Trophoblast cell (in vitro differentiated cells and primary cell): ENCODE results near the gene EGLN2.
A peak's percentile ranks its signal among the peaks of the same experiment; 100 is the strongest.
"Not testable (repeated sequence)": the region's sequence is repeated elsewhere in the genome, so short reads cannot be mapped to it uniquely, and the experiment has no call there.

Experiments
- DNase-seq, 2 donors: peaks; one replicate each; pipeline ENCODE4 v3.0.0-alpha.2; 2016
- H2AFZ ChIP-seq: 2 replicates; pipeline ENCODE4 v1.6.1; 2013; ENCODE audit warnings: low read length, moderate library complexity, mild to moderate bottlenecking; ENCODE audit not compliant: insufficient read depth, poor library complexity
- H2AK5ac ChIP-seq: 2 replicates; pipeline ENCODE4 v1.6.1; 2013; ENCODE audit warnings: mild to moderate bottlenecking, low read length
- H2BK120ac ChIP-seq: 2 replicates; pipeline ENCODE4 v1.6.1; 2013; ENCODE audit warnings: low read length, mild to moderate bottlenecking, moderate library complexity; ENCODE audit not compliant: insufficient read depth, poor library complexity
- H2BK12ac ChIP-seq: 2 replicates; pipeline ENCODE4 v1.6.1; 2013; ENCODE audit warnings: mild to moderate bottlenecking, low read length, moderate library complexity
- H2BK5ac ChIP-seq: 2 replicates; pipeline ENCODE4 v1.6.1; 2013; ENCODE audit warnings: low read length, low read depth, moderate library complexity, mild to moderate bottlenecking; ENCODE audit not compliant: poor library complexity
- H3K14ac ChIP-seq: 2 replicates; pipeline ENCODE4 v1.6.1; 2013; ENCODE audit warnings: mild to moderate bottlenecking, low read length
- H3K18ac ChIP-seq: 2 replicates; pipeline ENCODE4 v1.6.1; 2013; ENCODE audit warnings: mild to moderate bottlenecking, low read length
- H3K23ac ChIP-seq: 2 replicates; pipeline ENCODE4 v1.6.1; 2013; ENCODE audit warnings: low read length
- H3K27ac ChIP-seq: 2 replicates; pipeline ENCODE4 v1.5.1; 2013; ENCODE audit warnings: low read depth, mild to moderate bottlenecking, inconsistent platforms, low read length, moderate library complexity
- H3K27me3 ChIP-seq: 2 replicates; pipeline ENCODE4 v1.6.1; 2013; ENCODE audit warnings: inconsistent platforms, mild to moderate bottlenecking, low read length, moderate library complexity; ENCODE audit not compliant: insufficient read depth
- H3K36me3 ChIP-seq, 2 experiments: 1 replicate in 1 of 2; 2 replicates in 1 of 2; pipeline ENCODE4 v1.6.1; 2013; ENCODE audit warnings: low read length in 2 of 2, mild to moderate bottlenecking in 2 of 2, moderate library complexity in 1 of 2; ENCODE audit not compliant: insufficient read depth in 2 of 2, control insufficient read depth in 1 of 2
- H3K4ac ChIP-seq: 2 replicates; pipeline ENCODE4 v1.6.1; 2013; ENCODE audit warnings: low read depth, mild to moderate bottlenecking, low read length, moderate library complexity
- H3K4me1 ChIP-seq, 2 experiments: 1 replicate in 1 of 2; 2 replicates in 1 of 2; pipeline ENCODE4 v1.6.1; 2013; ENCODE audit warnings: low read length in 2 of 2, mild to moderate bottlenecking in 2 of 2, moderate library complexity in 1 of 2; ENCODE audit not compliant: insufficient read depth in 2 of 2, control insufficient read depth in 1 of 2
- H3K4me2 ChIP-seq: 2 replicates; pipeline ENCODE4 v1.6.1; 2013; ENCODE audit warnings: inconsistent platforms, mild to moderate bottlenecking, low read length, moderate library complexity
- H3K4me3 ChIP-seq: 2 replicates; pipeline ENCODE4 v1.5.1; 2013; ENCODE audit warnings: mild to moderate bottlenecking, low read depth, low read length, inconsistent platforms
- H3K79me1 ChIP-seq: one replicate; pipeline ENCODE4 v1.6.1; 2013; ENCODE audit warnings: low read length
- H3K79me2 ChIP-seq: 2 replicates; pipeline ENCODE4 v1.6.1; 2013; ENCODE audit warnings: low read length, mild to moderate bottlenecking; ENCODE audit not compliant: control insufficient read depth, insufficient read depth, poor library complexity
- H3K9ac ChIP-seq: 2 replicates; pipeline ENCODE4 v1.6.1; 2013; ENCODE audit warnings: mild to moderate bottlenecking, low read length
- H3K9me3 ChIP-seq: 2 replicates; pipeline ENCODE4 v1.6.1; 2013; ENCODE audit warnings: low read depth, mild to moderate bottlenecking, control low read depth, inconsistent platforms, low read length; ENCODE audit not compliant: insufficient read depth
- H4K12ac ChIP-seq: 2 replicates; pipeline ENCODE4 v1.6.1; 2013; ENCODE audit warnings: low read depth, mild to moderate bottlenecking, low read length, moderate library complexity
- H4K8ac ChIP-seq: 2 replicates; pipeline ENCODE4 v1.6.1; 2013; ENCODE audit warnings: low read depth, mild to moderate bottlenecking, low read length, moderate library complexity
- H4K91ac ChIP-seq: one replicate; pipeline ENCODE4 v1.6.1; 2013; ENCODE audit warnings: low read depth, mild to moderate bottlenecking, low read length, moderate library complexity
- WGBS: extraction: QIAGEN DNeasy Blood & Tissue Kit; methylation state at CpG from one replicate; pipeline ENCODE4 v1.1.7; 2013; ENCODE audit warnings: missing lambda C conversion rate; ENCODE audit not compliant: insufficient read length, insufficient coverage; ENCODE audit errors: extremely low coverage; 5-methylcytosine and 5-hydroxymethylcytosine counted together

EGLN2 gene

DNA sequence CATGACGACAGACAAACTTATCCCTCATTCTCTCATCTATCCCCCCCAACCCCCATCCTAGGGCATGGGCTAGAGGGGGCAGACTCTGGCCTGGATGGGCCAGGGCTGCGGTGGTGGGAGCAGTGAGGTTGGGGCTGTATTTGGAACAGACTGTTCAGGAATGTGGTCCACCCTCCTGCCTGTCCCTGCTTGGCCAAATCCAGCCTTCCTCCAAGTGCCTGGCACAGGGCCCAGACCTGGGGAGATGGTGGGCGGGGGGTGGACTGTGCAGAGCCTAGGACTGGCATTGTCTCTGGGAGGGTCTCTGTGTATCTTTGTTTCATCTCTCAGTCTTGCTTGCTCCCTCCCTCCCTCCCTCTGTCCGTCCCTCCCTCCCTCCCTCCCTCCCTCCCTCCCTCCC lies 14.2 kb downstream of the EGLN2 start:
- H3K14ac ChIP-seq, result no peak overlapping the region
- H3K18ac ChIP-seq, result no peak overlapping the region
- H4K91ac ChIP-seq, result no peak overlapping the region
- H3K23ac ChIP-seq, result no peak overlapping the region
- H3K27me3 ChIP-seq, result no peaks in the 10 kb centered on the region
- H2BK5ac ChIP-seq, result no peak overlapping the region
- H2AFZ ChIP-seq, result no peak overlapping the region
- no CpG with 5 or more reads among the region's 4 CpGs for WGBS
- H4K12ac ChIP-seq, result no peak overlapping the region
- no peak overlapping the region for H2BK12ac ChIP-seq
- H3K4ac ChIP-seq, result no peak overlapping the region
- peaks cover 2% of the 10 kb centered on the region for H3K79me2 ChIP-seq
- no peak overlapping the region for H3K9ac ChIP-seq
- H2BK120ac ChIP-seq, result no peak overlapping the region
- H3K36me3 ChIP-seq, result peaks cover 13% of the 10 kb centered on the region in 2 experiments
- no peak overlapping the region for H3K4me2 ChIP-seq
- H3K4me3 ChIP-seq, result no peak overlapping the region
- H2AK5ac ChIP-seq, result no peak overlapping the region
- DNase-seq, result no peak
- H4K8ac ChIP-seq, result no peak overlapping the region
- peaks cover 12 to 15% of the 10 kb centered on the region in 2 experiments for H3K4me1 ChIP-seq
- peaks cover 3% of the 10 kb centered on the region for H3K79me1 ChIP-seq
- H3K27ac ChIP-seq, result no peak overlapping the region
- no peaks in the 10 kb centered on the region for H3K9me3 ChIP-seq

DNA sequence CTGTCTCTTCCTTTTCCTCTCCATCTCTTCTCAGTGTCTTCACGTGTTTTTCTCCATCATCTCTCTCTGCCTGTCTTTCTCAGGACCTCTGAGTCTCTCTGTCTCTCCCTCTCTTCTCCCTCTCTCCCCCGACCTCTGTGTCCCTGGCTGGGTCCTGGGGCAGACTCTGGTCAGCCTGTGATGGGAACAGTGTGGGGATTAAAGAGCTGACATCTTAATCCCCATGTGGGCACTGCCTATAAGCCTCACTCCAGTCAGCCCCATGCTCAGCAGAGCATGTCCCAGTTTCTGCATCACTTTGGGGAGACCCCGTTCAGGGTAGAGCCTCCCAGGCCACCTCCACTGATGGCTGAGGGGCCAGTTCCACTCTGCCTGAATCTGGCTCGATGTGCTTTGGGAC lies 16.2 kb downstream of the EGLN2 start:
- WGBS, result no CpG with 5 or more reads among the region's 4 CpGs
- Histone ChIP-seq H2BK120ac (no peak overlapping the region), H2AFZ (no peak overlapping the region), H3K14ac (no peak overlapping the region), H3K4ac (no peak overlapping the region), H3K36me3 (no peaks in the 10 kb centered on the region), H3K4me2 (no peak overlapping the region), H3K9me3 (no peaks in the 10 kb centered on the region), H3K23ac (no peak overlapping the region), H4K8ac (no peak overlapping the region), H3K27ac (no peak overlapping the region), H3K9ac (no peak overlapping the region), H3K27me3 (no peaks in the 10 kb centered on the region), H2AK5ac (no peak overlapping the region), H4K91ac (no peak overlapping the region), H3K79me2 (peaks cover 2% of the 10 kb centered on the region), H4K12ac (no peak overlapping the region), H2BK12ac (no peak overlapping the region), H2BK5ac (no peak overlapping the region), H3K4me3 (no peak overlapping the region), H3K4me1 (peaks cover 9 to 14% of the 10 kb centered on the region in 2 experiments), H3K79me1 (peaks cover 3% of the 10 kb centered on the region), H3K18ac (no peak overlapping the region)
- DNase-seq, result no peak

DNA sequence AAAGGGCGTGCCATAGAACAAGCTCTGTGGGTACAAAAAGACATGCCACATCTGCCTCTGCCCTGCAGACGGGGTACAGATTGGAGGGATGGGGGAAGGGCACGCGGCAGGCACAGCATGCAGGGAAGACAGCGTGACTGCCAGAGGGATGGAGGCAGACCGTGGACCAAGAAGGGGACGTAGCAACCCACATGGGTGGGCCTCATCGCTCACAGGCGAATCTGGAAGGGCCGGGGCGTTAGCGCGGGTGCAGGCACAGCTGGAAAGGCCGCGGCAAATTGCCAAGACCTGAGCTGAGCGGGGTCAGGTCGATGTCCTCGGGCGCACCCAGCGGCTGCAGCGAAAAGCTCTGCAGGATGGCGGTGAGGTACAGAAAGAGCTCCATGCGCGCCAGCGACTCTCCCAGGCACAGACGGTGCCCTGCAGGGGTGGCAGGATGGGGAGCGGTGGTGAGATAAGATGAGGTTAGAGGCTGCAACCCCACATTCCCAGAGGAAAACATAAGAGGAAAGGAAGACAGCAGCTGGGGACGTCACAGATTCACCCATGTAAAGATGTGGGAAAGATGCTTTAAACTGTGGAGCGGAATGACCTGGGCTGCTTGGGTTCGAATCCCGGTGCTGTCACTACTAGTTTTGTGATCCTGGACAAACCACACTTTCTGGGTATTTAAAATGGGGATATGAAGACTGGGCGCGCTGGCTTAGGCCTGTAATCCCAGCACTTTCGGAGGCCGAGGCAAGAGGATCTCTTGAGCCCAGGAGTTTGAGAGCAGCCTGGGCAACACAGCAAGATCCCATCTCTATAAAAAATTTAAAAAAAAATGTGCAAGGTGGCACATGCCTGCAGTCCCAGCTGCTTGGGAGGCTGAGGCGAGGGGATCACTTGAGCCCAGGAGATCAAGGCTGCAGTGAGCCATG lies 19.7 kb downstream of the EGLN2 start:
- H3K27ac ChIP-seq, H3K9me3 ChIP-seq, H3K4me3 ChIP-seq, H3K79me1 ChIP-seq, H4K91ac ChIP-seq, H2BK120ac ChIP-seq, H3K23ac ChIP-seq, H3K36me3 ChIP-seq, H3K27me3 ChIP-seq, H4K12ac ChIP-seq, H3K18ac ChIP-seq, H2BK5ac ChIP-seq, H3K9ac ChIP-seq, H2AK5ac ChIP-seq, H3K79me2 ChIP-seq, H3K14ac ChIP-seq, H3K4ac ChIP-seq, H2BK12ac ChIP-seq: not testable (repeated sequence)
- no CpG with 5 or more reads among the region's 36 CpGs for WGBS
- Histone ChIP-seq H3K4me1 (peaks cover 9 to 13% of the 10 kb centered on the region in 2 experiments), H2AFZ (peak overlapping the region; percentile 17), H4K8ac (peak overlapping the region; percentile 2), H3K4me2 (peak overlapping the region; percentile 25)
- DNase-seq, result peak; percentile 57 to 66

DNA sequence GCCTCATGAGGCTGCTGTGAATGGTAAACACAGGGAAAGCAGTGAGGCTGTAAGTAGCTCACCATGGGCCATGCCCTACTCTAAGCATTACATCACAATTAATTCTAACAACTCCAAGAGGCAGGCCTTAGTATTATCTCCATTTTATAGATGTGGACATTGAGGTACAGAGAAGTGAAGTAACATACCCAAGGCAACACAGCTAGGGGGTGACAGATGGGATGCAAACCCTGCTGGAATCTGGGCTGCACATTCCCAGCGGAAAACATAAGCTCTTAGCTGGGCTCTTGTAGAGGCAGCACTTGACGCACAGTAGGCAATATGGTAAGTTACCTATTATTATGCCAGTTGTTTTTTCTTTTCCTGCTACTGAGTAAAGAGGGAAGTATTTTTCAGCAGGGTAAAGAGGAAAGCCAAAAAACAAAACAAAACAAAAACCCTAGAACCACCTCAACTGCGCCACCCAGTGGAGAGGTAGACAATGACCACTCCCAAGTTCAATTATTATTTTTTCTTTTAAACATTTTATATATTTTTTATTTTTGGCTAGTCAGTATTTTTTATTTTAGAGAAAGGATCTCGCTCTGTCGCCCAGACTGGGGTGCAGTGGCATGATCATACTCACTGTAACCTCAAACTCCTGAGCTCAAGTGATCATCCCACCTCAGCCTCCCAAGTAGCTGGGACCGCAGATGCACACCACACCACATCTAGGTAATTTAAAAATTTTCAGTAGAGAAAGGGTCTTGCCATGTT lies 20.7 kb downstream of the EGLN2 start:
- H3K4ac ChIP-seq, H2BK5ac ChIP-seq, H3K23ac ChIP-seq, H2AK5ac ChIP-seq, H3K36me3 ChIP-seq, H3K27me3 ChIP-seq, H2AFZ ChIP-seq, H4K91ac ChIP-seq, H3K14ac ChIP-seq, H3K4me3 ChIP-seq, H3K4me2 ChIP-seq, H2BK120ac ChIP-seq, H3K9ac ChIP-seq, H4K12ac ChIP-seq, H3K18ac ChIP-seq, H3K27ac ChIP-seq, H2BK12ac ChIP-seq, H3K79me1 ChIP-seq, H3K9me3 ChIP-seq, H3K79me2 ChIP-seq, H4K8ac ChIP-seq: not testable (repeated sequence)
- peaks cover 12 to 16% of the 10 kb centered on the region in 2 experiments for H3K4me1 ChIP-seq
- DNase-seq, result peak; percentile 25 to 61
- WGBS, result no CpG with 5 or more reads among the region's 6 CpGs
